ENCODE measurements around the gene HRH2. TPM values are rescaled to one million over a fixed set of nuclear protein-coding genes. Genes with fewer than 3 reads are reported as not detected.
A peak's percentile ranks its signal among the peaks of the same experiment; 100 is the strongest.

Gene HRH2
- total and polyA plus RNA-seq, 8 donors: 0.58 to 44.6 (median 4.6) TPM

GRCh38 chr5:175653763-175654162 lies 4.1 kb upstream of the HRH2 start:
- intact Hi-C loops (cut with DNase I; ENCODE audit: low total_unique reads): no loop called here
- no peak for TF ChIP-seq POLR2AphosphoS5 (IDR thresholded peaks at IDR 0.05)
- no peak for TF ChIP-seq POLR2A (IDR thresholded peaks at IDR 0.05)
- no peak for TF ChIP-seq EP300 (IDR thresholded peaks at IDR 0.05)
- Histone ChIP-seq H3K4me3 (no peak overlapping the region), H3K27ac (no peak overlapping the region), H3K27me3 (peaks cover 0 to 28% (median 7%) of the 10 kb centered on the region in 3 donors), H3K9me3 (peaks cover 0 to 17% (median 15%) of the 10 kb centered on the region in 4 donors), H3K4me1 (peaks cover 0 to 29% (median 18%) of the 10 kb centered on the region in 4 donors), H3K36me3 (no peaks in the 10 kb centered on the region)
- DNase-seq: no peak
- WGBS, 5 donors: 86 to 96% (median 92%) methylated on average over 4 of the region's 4 CpGs

- no peak for TF ChIP-seq POLR2A (IDR thresholded peaks at IDR 0.05)
- no peak for TF ChIP-seq POLR2AphosphoS5 (IDR thresholded peaks at IDR 0.05)
- TF ChIP-seq, protein P1, sequence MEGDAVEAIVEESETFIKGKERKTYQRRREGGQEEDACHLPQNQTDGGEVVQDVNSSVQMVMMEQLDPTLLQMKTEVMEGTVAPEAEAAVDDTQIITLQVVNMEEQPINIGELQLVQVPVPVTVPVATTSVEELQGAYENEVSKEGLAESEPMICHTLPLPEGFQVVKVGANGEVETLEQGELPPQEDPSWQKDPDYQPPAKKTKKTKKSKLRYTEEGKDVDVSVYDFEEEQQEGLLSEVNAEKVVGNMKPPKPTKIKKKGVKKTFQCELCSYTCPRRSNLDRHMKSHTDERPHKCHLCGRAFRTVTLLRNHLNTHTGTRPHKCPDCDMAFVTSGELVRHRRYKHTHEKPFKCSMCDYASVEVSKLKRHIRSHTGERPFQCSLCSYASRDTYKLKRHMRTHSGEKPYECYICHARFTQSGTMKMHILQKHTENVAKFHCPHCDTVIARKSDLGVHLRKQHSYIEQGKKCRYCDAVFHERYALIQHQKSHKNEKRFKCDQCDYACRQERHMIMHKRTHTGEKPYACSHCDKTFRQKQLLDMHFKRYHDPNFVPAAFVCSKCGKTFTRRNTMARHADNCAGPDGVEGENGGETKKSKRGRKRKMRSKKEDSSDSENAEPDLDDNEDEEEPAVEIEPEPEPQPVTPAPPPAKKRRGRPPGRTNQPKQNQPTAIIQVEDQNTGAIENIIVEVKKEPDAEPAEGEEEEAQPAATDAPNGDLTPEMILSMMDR (IDR thresholded peaks at IDR 0.05): no peak
- no peak for TF ChIP-seq EP300 (IDR thresholded peaks at IDR 0.05)
- Histone ChIP-seq H3K9me3 (peaks cover 0 to 12% (median 11%) of the 10 kb centered on the region in 4 donors), H3K27ac (no peak overlapping the region), H3K36me3 (no peaks in the 10 kb centered on the region), H3K27me3 (peaks cover 0 to 34% (median 7%) of the 10 kb centered on the region in 3 donors), H3K4me1 (peaks cover 0 to 35% (median 24%) of the 10 kb centered on the region in 4 donors), H3K4me3 (no peak overlapping the region)
- DNase-seq: no peak
- WGBS, 5 donors: 83 to 94% (median 90%) methylated on average over 7 of the region's 7 CpGs
- intact Hi-C loops (cut with DNase I; ENCODE audit: low total_unique reads): no loop called here
Measured at GRCh38 chr5:175654339-175654738, 3.5 kb upstream of the HRH2 start.

- H3K4me3 ChIP-seq: no peak overlapping the region
- H3K4me1 ChIP-seq: peaks cover 0 to 40% (median 25%) of the 10 kb centered on the region in 4 donors
- DNase-seq: no peak
- TF ChIP-seq POLR2A (IDR thresholded peaks at IDR 0.05): no peak
- TF ChIP-seq, protein P1 (IDR thresholded peaks at IDR 0.05): no peak
- TF ChIP-seq EP300 (IDR thresholded peaks at IDR 0.05): no peak
- no peak for TF ChIP-seq POLR2AphosphoS5 (IDR thresholded peaks at IDR 0.05)
- no peaks in the 10 kb centered on the region for H3K36me3 ChIP-seq
- no peak overlapping the region for H3K27ac ChIP-seq
- WGBS, 5 donors: 65 to 83% (median 76%) methylated on average over 4 to 8 of the region's 8 CpGs
- intact Hi-C loops (cut with DNase I; ENCODE audit: low total_unique reads): no loop called here
- H3K27me3 ChIP-seq: peaks cover 0 to 37% (median 7%) of the 10 kb centered on the region in 3 donors
- peaks cover 0 to 7% (median 6%) of the 10 kb centered on the region in 4 donors for H3K9me3 ChIP-seq
Measured at GRCh38 chr5:175654807-175655206, 3.1 kb upstream of the HRH2 start.

- TF ChIP-seq EP300 (IDR thresholded peaks at IDR 0.05) (no peak), POLR2A (IDR thresholded peaks at IDR 0.05) (no peak), POLR2AphosphoS5 (IDR thresholded peaks at IDR 0.05) (no peak)
- TF ChIP-seq, protein P1 (IDR thresholded peaks at IDR 0.05): no peak
- Histone ChIP-seq H3K9me3 (peaks cover 0 to 1% (median under 1%) of the 10 kb centered on the region in 4 donors), H3K4me3 (no peak overlapping the region), H3K4me1 (peaks cover 0 to 41% (median 25%) of the 10 kb centered on the region in 4 donors), H3K27me3 (peaks cover 0 to 37% (median 7%) of the 10 kb centered on the region in 3 donors), H3K27ac (no peak overlapping the region), H3K36me3 (no peaks in the 10 kb centered on the region)
- DNase-seq: no peak
- intact Hi-C loops (cut with DNase I; ENCODE audit: low total_unique reads): no loop called here
- WGBS, 5 donors: 68 to 82% (median 79%) methylated on average over 2 of the region's 2 CpGs
Measured at GRCh38 chr5:175655411-175655810, 2.5 kb upstream of the HRH2 start.

DNA sequence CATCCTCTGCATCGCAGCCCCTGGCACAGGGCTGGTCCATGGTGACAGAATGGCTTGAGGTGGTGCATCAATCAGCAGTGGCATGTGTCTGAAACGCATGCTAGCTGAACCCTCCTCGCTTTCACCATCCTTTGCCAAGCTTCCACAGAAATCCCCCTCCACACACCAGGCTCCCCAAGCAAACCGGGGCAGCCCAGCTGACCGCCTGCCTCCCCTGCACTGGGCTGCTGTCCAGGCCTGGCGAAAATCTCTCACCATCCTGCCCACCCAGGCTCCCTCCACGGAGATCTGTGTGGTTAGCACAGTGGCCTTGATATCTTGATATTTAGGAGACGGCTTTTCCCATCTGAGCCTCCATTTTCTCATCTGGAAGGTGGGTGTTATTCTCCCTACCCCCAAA lies 905 bp upstream of the HRH2 start:
- peak overlapping the region in 3 of 5 donors; percentile 78 to 84 (median 83) for H3K27ac ChIP-seq
- intact Hi-C loops (cut with DNase I; ENCODE audit: low total_unique reads): no loop called here
- TF ChIP-seq EP300 (IDR thresholded peaks at IDR 0.05) (no peak), POLR2A (IDR thresholded peaks at IDR 0.05) (no peak), POLR2AphosphoS5 (IDR thresholded peaks at IDR 0.05) (no peak)
- TF ChIP-seq, protein P1 (IDR thresholded peaks at IDR 0.05): no peak
- H3K9me3 ChIP-seq: no peaks in the 10 kb centered on the region
- no peak for DNase-seq
- H3K4me1 ChIP-seq: peaks cover 0 to 40% (median 25%) of the 10 kb centered on the region in 4 donors
- 55 to 75% (median 70%) methylated on average over 8 of the region's 8 CpGs for WGBS, 5 donors
- H3K27me3 ChIP-seq: peaks cover 0 to 37% (median 7%) of the 10 kb centered on the region in 3 donors
- H3K36me3 ChIP-seq: no peaks in the 10 kb centered on the region
- H3K4me3 ChIP-seq: no peak overlapping the region

Measured in stomach (tissue), 9 donors.